ENCODE measurements around the gene GLP1R. TPM values are rescaled to one million over a fixed set of nuclear protein-coding genes. Genes with fewer than 3 reads are reported as not detected.

The GLP1R gene
- total RNA-seq, 1 donor from 2014 or later = 3.9 TPM

- Mint-ChIP-seq H3K4me3 (ENCODE audit: low read depth) (no peak overlapping the region), H3K36me3 (ENCODE audit: insufficient read depth) (no peaks in the 10 kb centered on the region), H3K4me1 (ENCODE audit: low read depth) (peaks cover 5% of the 10 kb centered on the region), H3K27me3 (peaks cover 25% of the 10 kb centered on the region), H3K9me3 (ENCODE audit: low read depth) (no peaks in the 10 kb centered on the region), H3K27ac (no peak overlapping the region)
- peak; percentile 30 for DNase-seq (ENCODE audit: low spot score, unreplicated experiment)
- peak; percentile 76 for TF ChIP-seq CTCF (IDR thresholded peaks at IDR 0.05; ENCODE audit: unreplicated experiment)
Observed at GRCh38 chr6:39029156-39030011, 19.2 kb upstream of the GLP1R start.

GRCh38 chr6:39035681-39036080 is 12.9 kb upstream of the GLP1R start:
- Mint-ChIP-seq H3K27ac (no peak overlapping the region), H3K36me3 (ENCODE audit: insufficient read depth) (no peaks in the 10 kb centered on the region), H3K27me3 (peaks cover 64% of the 10 kb centered on the region), H3K9me3 (ENCODE audit: low read depth) (no peaks in the 10 kb centered on the region), H3K4me3 (ENCODE audit: low read depth) (no peak overlapping the region), H3K4me1 (ENCODE audit: low read depth) (no peaks in the 10 kb centered on the region)
- no peak for TF ChIP-seq CTCF (IDR thresholded peaks at IDR 0.05; ENCODE audit: unreplicated experiment)
- DNase-seq (ENCODE audit: low spot score, unreplicated experiment) = no peak

- H3K9me3 Mint-ChIP-seq (ENCODE audit: low read depth) = no peaks in the 10 kb centered on the region
- no peaks in the 10 kb centered on the region for H3K4me1 Mint-ChIP-seq (ENCODE audit: low read depth)
- no peaks in the 10 kb centered on the region for H3K36me3 Mint-ChIP-seq (ENCODE audit: insufficient read depth)
Observed at GRCh38 chr6:39037082-39037508, 11.5 kb upstream of the GLP1R start.

GRCh38 chr6:39037707-39038106 is 10.9 kb upstream of the GLP1R start:
- no peaks in the 10 kb centered on the region for H3K4me1 Mint-ChIP-seq (ENCODE audit: low read depth)
- DNase-seq (ENCODE audit: low spot score, unreplicated experiment) = no peak
- peaks cover 75% of the 10 kb centered on the region for H3K27me3 Mint-ChIP-seq
- TF ChIP-seq CTCF (IDR thresholded peaks at IDR 0.05; ENCODE audit: unreplicated experiment) = no peak
- H3K9me3 Mint-ChIP-seq (ENCODE audit: low read depth) = no peaks in the 10 kb centered on the region
- H3K27ac Mint-ChIP-seq = no peak overlapping the region
- H3K4me3 Mint-ChIP-seq (ENCODE audit: low read depth) = no peak overlapping the region
- no peaks in the 10 kb centered on the region for H3K36me3 Mint-ChIP-seq (ENCODE audit: insufficient read depth)

More at GRCh38 chr6:39037082-39037508, 11.5 kb upstream of the GLP1R start:
- H3K4me3 Mint-ChIP-seq (ENCODE audit: low read depth) = no peak overlapping the region
- no peak overlapping the region for H3K27ac Mint-ChIP-seq
- DNase-seq (ENCODE audit: low spot score, unreplicated experiment) = no peak
- no peak for TF ChIP-seq CTCF (IDR thresholded peaks at IDR 0.05; ENCODE audit: unreplicated experiment)
- H3K27me3 Mint-ChIP-seq = peaks cover 69% of the 10 kb centered on the region

- peaks cover 67% of the 10 kb centered on the region for H3K27me3 Mint-ChIP-seq
- no peak overlapping the region for H3K27ac Mint-ChIP-seq
- no peak for TF ChIP-seq CTCF (IDR thresholded peaks at IDR 0.05; ENCODE audit: unreplicated experiment)
- no peak overlapping the region for H3K4me3 Mint-ChIP-seq (ENCODE audit: low read depth)
- H3K9me3 Mint-ChIP-seq (ENCODE audit: low read depth) = no peaks in the 10 kb centered on the region
- DNase-seq (ENCODE audit: low spot score, unreplicated experiment) = no peak
- H3K36me3 Mint-ChIP-seq (ENCODE audit: insufficient read depth) = no peaks in the 10 kb centered on the region
- H3K4me1 Mint-ChIP-seq (ENCODE audit: low read depth) = no peaks in the 10 kb centered on the region
Observed at GRCh38 chr6:39040080-39040673, 8.4 kb upstream of the GLP1R start.
